Nephron progenitor cell (in vitro differentiated cells): ENCODE results near the gene C1QTNF8.

Source experiments
- DNase-seq: peaks from one replicate; pipeline ENCODE4 v3.0.0; 2021
- H3K27ac Mint-ChIP-seq: 2 replicates; pipeline ENCODE4 v1.8.0; 2021; ENCODE audit warnings: mild to moderate bottlenecking, moderate library complexity, mixed read lengths
- H3K27me3 Mint-ChIP-seq: 2 replicates; pipeline ENCODE4 v1.8.0; 2021; ENCODE audit warnings: mild to moderate bottlenecking, low read depth, mixed read lengths; ENCODE audit not compliant: poor library complexity
- H3K36me3 Mint-ChIP-seq: 2 replicates; pipeline ENCODE4 v1.8.0; 2021; ENCODE audit warnings: low read depth, mixed read lengths
- H3K4me1 Mint-ChIP-seq: 2 replicates; pipeline ENCODE4 v1.8.0; 2021; ENCODE audit warnings: mixed read lengths
- H3K4me3 Mint-ChIP-seq: 2 replicates; pipeline ENCODE4 v1.8.0; 2021; ENCODE audit warnings: mild to moderate bottlenecking, moderate library complexity, mixed read lengths
- H3K9me3 Mint-ChIP-seq: 2 replicates; pipeline ENCODE4 v1.8.0; 2021; ENCODE audit warnings: mild to moderate bottlenecking, moderate library complexity, mixed read lengths
- TF ChIP-seq, protein P1 (sequence below): fragments of 200-600 bp; sonication (generic); IDR thresholded peaks from 2 replicates; pipeline ENCODE4 v1.5.0; 2021; ENCODE audit warnings: antibody characterized with exemption

C1QTNF8 gene

DNA sequence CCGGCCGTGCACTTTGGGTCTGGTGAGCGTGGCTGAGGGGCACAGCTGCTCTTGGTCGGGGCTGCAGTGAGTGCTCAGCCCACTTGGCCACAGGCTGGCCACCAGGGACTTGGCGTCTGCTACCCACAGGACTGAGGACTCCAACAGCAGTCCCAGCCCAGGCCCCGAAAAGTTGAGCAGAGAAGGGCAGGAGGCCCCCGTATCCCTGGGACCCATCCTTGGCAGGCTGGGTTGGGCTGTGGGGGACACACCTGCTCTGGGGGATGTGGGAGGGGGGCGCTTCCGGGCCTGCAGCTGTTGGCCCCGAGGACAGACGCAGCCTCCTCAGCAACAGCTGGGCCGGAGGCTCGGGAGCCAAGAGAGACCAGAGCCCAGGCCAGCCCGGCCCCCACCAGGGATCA, 42.9 kb downstream of the C1QTNF8 start:
- H3K36me3 Mint-ChIP-seq, result no peaks in the 10 kb centered on the region
- no peak for DNase-seq
- no peak overlapping the region for H3K27ac Mint-ChIP-seq
- H3K4me3 Mint-ChIP-seq, result no peak overlapping the region
- H3K27me3 Mint-ChIP-seq, result no peaks in the 10 kb centered on the region
- H3K9me3 Mint-ChIP-seq, result peaks cover 8% of the 10 kb centered on the region
- TF ChIP-seq, protein P1, sequence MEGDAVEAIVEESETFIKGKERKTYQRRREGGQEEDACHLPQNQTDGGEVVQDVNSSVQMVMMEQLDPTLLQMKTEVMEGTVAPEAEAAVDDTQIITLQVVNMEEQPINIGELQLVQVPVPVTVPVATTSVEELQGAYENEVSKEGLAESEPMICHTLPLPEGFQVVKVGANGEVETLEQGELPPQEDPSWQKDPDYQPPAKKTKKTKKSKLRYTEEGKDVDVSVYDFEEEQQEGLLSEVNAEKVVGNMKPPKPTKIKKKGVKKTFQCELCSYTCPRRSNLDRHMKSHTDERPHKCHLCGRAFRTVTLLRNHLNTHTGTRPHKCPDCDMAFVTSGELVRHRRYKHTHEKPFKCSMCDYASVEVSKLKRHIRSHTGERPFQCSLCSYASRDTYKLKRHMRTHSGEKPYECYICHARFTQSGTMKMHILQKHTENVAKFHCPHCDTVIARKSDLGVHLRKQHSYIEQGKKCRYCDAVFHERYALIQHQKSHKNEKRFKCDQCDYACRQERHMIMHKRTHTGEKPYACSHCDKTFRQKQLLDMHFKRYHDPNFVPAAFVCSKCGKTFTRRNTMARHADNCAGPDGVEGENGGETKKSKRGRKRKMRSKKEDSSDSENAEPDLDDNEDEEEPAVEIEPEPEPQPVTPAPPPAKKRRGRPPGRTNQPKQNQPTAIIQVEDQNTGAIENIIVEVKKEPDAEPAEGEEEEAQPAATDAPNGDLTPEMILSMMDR, result no peak
- H3K4me1 Mint-ChIP-seq, result peaks cover 20% of the 10 kb centered on the region

DNA sequence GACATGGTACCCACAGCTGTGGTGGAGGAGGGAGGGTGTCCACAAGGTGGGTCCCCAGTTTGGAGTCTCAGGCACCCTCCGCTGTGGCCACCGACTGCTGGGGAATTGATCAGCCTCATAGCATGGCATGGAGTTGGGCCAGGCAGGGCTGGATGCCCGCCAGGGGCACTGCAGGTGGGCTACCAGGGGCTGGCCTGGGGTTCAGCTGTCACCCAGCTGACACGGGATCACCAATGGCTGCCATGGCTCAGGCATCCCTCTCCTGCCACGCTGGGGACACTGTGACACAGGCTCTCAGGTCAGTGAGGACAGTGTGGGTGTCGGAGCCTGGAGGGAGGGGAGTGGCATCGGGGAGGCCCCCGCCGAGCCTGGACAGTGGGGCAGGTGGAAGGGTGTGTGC, 43.3 kb downstream of the C1QTNF8 start:
- Mint-ChIP-seq H3K4me1 (peaks cover 23% of the 10 kb centered on the region), H3K9me3 (peaks cover 8% of the 10 kb centered on the region), H3K27me3 (no peaks in the 10 kb centered on the region), H3K36me3 (no peaks in the 10 kb centered on the region), H3K4me3 (no peak overlapping the region), H3K27ac (no peak overlapping the region)
- TF ChIP-seq, protein P1, result no peak
- DNase-seq, result no peak

DNA sequence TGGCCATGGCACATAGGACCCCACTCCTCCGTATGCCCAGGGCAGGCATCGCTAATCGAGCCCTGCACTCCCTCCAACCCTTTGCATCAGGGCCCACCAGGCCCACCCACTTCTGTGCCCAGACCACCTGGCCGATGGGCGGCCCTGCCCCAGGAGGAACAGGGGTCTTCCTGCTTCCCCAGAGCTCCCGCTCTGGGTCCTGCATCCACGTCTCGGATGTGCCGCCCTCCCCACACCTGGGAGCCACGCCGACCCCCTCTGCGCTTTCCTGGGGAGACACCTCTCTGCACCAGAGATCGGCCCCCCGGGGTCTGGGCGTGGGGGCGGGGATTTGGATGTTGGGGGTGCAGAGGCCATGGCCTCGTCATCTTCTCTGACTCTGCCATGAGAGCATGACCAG, 44.6 kb downstream of the C1QTNF8 start:
- peaks cover 3% of the 10 kb centered on the region for H3K9me3 Mint-ChIP-seq
- TF ChIP-seq, protein P1, result no peak
- H3K27me3 Mint-ChIP-seq, result no peaks in the 10 kb centered on the region
- no peak overlapping the region for H3K4me3 Mint-ChIP-seq
- peaks cover 23% of the 10 kb centered on the region for H3K4me1 Mint-ChIP-seq
- DNase-seq, result no peak
- no peaks in the 10 kb centered on the region for H3K36me3 Mint-ChIP-seq
- no peak overlapping the region for H3K27ac Mint-ChIP-seq

DNA sequence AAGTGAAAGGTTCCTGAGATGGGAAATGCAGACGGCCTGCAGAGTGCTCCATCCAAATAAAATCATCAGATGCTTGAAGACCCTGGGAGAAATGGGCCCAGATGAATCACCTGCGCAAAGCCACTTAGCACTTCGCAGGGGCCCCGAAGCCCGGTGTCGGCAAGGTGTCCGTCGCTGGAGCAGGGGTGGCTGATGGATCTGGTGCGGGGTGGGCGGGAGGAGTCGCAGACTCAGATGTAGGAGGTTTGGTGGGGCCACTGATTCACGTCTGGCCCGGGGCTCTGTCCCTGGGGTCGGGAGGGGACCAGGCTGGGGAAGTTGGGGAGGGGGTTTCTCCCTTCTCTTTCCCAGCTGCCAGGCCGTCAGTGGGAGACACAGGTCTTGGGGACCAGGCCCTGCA, 45.1 kb downstream of the C1QTNF8 start:
- TF ChIP-seq, protein P1, result no peak
- H3K4me1 Mint-ChIP-seq, result peaks cover 23% of the 10 kb centered on the region
- H3K27me3 Mint-ChIP-seq, result no peaks in the 10 kb centered on the region
- H3K36me3 Mint-ChIP-seq, result no peaks in the 10 kb centered on the region
- DNase-seq, result no peak
- H3K4me3 Mint-ChIP-seq, result no peak overlapping the region
- H3K27ac Mint-ChIP-seq, result no peak overlapping the region
- H3K9me3 Mint-ChIP-seq, result no peaks in the 10 kb centered on the region

DNA sequence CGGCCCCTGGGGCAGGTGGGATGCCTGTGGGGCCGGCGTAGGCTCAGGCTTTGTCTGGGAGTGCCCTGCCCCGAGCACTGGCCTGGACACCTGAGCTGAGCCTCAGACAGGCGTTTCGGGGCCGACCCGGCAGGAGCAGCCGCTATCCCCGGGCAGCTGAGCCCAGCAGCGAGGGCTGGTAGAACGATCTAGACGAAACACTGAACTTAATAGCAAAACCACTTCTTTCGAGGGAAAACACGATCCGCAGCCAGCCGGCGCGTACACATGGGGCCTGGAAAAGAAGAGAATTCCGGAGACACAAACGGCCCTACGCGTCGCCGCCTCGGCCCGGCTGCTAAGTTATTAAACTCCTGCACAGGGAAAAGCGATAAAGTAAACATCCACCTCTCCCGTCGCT, 45.5 kb downstream of the C1QTNF8 start:
- Mint-ChIP-seq H3K4me3 (no peak overlapping the region), H3K27me3 (no peaks in the 10 kb centered on the region), H3K4me1 (peaks cover 23% of the 10 kb centered on the region), H3K9me3 (no peaks in the 10 kb centered on the region), H3K27ac (no peak overlapping the region), H3K36me3 (no peaks in the 10 kb centered on the region)
- TF ChIP-seq, protein P1, result no peak
- no peak for DNase-seq

DNA sequence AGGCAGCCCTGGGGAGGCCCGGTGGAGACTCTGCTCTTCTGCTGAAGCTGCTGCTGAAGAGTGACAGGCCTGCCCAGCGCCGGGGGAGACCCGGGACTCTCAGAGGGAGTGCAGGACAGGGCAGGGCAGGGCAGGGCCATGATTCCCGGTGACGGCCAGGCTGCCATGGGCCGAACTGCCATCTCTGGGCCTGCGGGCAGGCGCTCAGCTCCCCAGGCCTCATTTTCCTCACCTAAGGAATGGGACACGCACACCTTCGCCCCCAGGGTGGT, 46.1 kb downstream of the C1QTNF8 start:
- H3K4me1 Mint-ChIP-seq, result peaks cover 18% of the 10 kb centered on the region
- TF ChIP-seq, protein P1, result no peak
- no peaks in the 10 kb centered on the region for H3K36me3 Mint-ChIP-seq
- H3K27ac Mint-ChIP-seq, result no peak overlapping the region
- no peaks in the 10 kb centered on the region for H3K9me3 Mint-ChIP-seq
- no peaks in the 10 kb centered on the region for H3K27me3 Mint-ChIP-seq
- DNase-seq, result no peak
- no peak overlapping the region for H3K4me3 Mint-ChIP-seq
